ENCODE measurements around the gene CDS2.
A peak's percentile ranks its signal among the peaks of the same experiment; 100 is the strongest.
"Not testable (repeated sequence)": the region's sequence is repeated elsewhere in the genome, so short reads cannot be mapped to it uniquely, and the experiment has no call there.

CDS2 gene

GRCh38 chr20:5126512-5127203 lies at the start of gene CDS2:
Gene CDS2, plus strand, starts transcription at chr20:5127008. Its CDS starts 85 bp downstream, at chr20:5127093.
- H3K9me3 Mint-ChIP-seq: no peaks in the 10 kb centered on the region
- peak within 1 kb of the TSS; percentile 94 for H3K27ac Mint-ChIP-seq
- H3K27me3 Mint-ChIP-seq: no peaks in the 10 kb centered on the region
- peaks cover 33% of the 10 kb centered on the region for H3K4me1 Mint-ChIP-seq
- H3K4me3 Mint-ChIP-seq: peak within 1 kb of the TSS; percentile 86
- H3K36me3 Mint-ChIP-seq: no peaks in the 10 kb centered on the region

DNA sequence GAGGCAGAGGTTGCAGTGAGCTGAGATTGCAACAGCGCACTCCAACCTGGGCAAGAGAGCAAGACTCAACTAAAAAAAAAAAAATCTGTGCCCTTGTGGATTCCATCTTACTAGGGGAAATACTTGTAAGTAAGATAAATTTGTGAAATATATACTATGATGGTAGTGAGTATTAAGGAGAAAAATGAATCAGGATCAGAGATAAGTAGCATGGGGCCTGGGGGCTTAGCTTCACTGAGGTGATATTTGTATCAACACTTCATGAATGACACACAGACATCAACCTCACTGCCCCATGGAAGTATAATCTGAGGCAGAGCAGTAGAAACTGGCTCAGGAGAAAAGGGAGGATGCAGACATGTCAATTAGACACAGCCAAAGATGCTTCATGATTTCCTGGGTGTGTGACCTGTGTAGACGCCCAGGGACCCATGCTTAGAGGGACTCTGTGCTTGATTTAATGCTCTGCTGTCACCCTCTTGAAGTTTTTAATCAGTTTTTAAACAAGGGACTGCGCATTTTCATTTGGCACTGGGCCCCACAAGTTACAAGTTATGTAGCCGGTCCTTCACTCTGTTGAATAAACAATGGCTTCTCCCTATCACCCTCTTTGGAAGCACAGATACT lies 48.9 kb upstream of the CDS2 start:
- Mint-ChIP-seq H3K27ac (peak overlapping the region; percentile 89), H3K9me3 (no peaks in the 10 kb centered on the region), H3K4me1 (peaks cover 32% of the 10 kb centered on the region), H3K4me3 (peak overlapping the region; percentile 70), H3K27me3 (no peaks in the 10 kb centered on the region), H3K36me3 (no peaks in the 10 kb centered on the region)

- H3K27ac Mint-ChIP-seq: peak overlapping the region; percentile 89
- H3K4me3 Mint-ChIP-seq: peak overlapping the region; percentile 70
- H3K9me3 Mint-ChIP-seq: no peaks in the 10 kb centered on the region
- H3K4me1 Mint-ChIP-seq: peaks cover 32% of the 10 kb centered on the region
- no peaks in the 10 kb centered on the region for H3K27me3 Mint-ChIP-seq
- no peaks in the 10 kb centered on the region for H3K36me3 Mint-ChIP-seq
Measured at GRCh38 chr20:5078399-5078958, 48.3 kb upstream of the CDS2 start.

DNA sequence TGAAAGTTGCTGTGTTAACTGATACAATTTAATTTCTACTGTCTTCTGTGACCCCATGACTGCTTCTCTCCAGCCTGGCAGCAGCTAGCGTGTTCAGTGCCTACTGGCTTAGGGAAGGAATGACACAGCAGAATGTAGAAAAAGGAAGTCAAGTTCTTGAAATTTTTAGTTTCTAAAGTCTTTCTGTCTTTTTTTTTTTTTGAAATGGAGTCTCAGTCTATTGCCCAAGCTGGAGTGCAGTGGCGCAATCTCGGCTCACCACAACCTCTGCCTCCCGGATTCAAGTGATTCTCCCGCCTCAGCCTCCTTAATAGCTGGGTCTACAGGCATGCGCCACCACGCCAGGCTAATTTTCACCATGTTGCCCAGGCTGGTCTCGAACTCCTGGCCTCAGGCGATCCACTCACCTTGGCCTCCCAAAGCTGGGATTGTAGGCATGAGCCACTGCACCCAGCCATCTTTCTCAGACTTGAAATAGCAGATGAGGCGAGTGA lies 46.4 kb upstream of the CDS2 start:
- Mint-ChIP-seq H3K4me1 (peaks cover 32% of the 10 kb centered on the region), H3K36me3 (no peaks in the 10 kb centered on the region), H3K9me3 (no peaks in the 10 kb centered on the region), H3K27me3 (no peaks in the 10 kb centered on the region), H3K4me3 (no peak overlapping the region), H3K27ac (peak overlapping the region; percentile 66)

- peaks cover 21% of the 10 kb centered on the region for H3K4me1 Mint-ChIP-seq
- H3K9me3 Mint-ChIP-seq: no peaks in the 10 kb centered on the region
- no peak overlapping the region for H3K4me3 Mint-ChIP-seq
- H3K36me3 Mint-ChIP-seq: no peaks in the 10 kb centered on the region
- H3K27ac Mint-ChIP-seq: no peak overlapping the region
- H3K27me3 Mint-ChIP-seq: no peaks in the 10 kb centered on the region
Measured at GRCh38 chr20:5085380-5085779, 41.4 kb upstream of the CDS2 start.

- Mint-ChIP-seq H3K27me3 (no peaks in the 10 kb centered on the region), H3K36me3 (no peaks in the 10 kb centered on the region), H3K4me1 (peaks cover 23% of the 10 kb centered on the region), H3K9me3 (no peaks in the 10 kb centered on the region), H3K27ac (no peak overlapping the region), H3K4me3 (no peak overlapping the region)
Measured at GRCh38 chr20:5088688-5089087, 38.1 kb upstream of the CDS2 start.

DNA sequence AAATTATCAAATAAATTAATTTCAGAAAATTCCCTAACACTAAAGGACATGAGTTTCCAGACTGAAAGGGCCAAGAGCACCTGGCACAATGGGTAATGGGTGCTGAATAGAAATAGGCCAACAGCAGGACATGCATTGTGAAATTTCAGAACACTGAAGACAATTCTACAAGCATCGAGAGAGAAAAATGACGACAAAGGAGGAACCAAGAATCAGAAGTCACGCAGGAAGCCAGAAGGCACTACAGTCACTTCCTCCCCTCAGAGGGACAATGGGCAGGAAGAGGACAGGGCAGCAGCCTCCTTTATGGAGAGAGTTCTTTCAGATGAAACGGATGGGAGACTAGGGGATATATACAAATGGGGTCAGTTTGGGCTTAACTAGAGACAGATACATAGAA lies 36.6 kb upstream of the CDS2 start:
- Mint-ChIP-seq H3K27ac (peak overlapping the region; percentile 83), H3K9me3 (no peaks in the 10 kb centered on the region), H3K36me3 (peaks cover under 1% of the 10 kb centered on the region), H3K27me3 (no peaks in the 10 kb centered on the region), H3K4me3 (no peak overlapping the region), H3K4me1 (peaks cover 23% of the 10 kb centered on the region)

DNA sequence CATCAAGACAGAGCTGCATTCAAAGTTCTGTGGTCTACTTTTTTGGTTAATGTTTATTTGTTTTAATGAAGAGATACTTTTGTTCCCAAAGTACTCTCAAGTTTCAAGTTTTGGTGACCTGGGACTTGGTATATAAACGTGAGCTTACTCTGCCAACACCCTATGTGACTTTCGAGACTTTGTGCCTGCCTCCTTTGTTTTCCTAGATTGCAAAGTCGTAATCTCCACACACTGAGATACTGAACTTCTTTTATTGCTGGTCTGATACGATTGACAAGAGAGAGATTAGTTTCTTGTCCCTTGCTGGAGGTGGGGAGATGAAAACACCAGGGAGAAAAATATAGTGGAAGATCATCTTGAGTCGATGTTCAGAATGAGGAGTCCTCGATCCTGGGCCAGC lies 34.9 kb upstream of the CDS2 start:
- H3K4me1 Mint-ChIP-seq: peaks cover 23% of the 10 kb centered on the region
- H3K9me3 Mint-ChIP-seq: no peaks in the 10 kb centered on the region
- no peak overlapping the region for H3K27ac Mint-ChIP-seq
- H3K4me3 Mint-ChIP-seq: no peak overlapping the region
- H3K36me3 Mint-ChIP-seq: peaks cover 3% of the 10 kb centered on the region
- no peaks in the 10 kb centered on the region for H3K27me3 Mint-ChIP-seq

DNA sequence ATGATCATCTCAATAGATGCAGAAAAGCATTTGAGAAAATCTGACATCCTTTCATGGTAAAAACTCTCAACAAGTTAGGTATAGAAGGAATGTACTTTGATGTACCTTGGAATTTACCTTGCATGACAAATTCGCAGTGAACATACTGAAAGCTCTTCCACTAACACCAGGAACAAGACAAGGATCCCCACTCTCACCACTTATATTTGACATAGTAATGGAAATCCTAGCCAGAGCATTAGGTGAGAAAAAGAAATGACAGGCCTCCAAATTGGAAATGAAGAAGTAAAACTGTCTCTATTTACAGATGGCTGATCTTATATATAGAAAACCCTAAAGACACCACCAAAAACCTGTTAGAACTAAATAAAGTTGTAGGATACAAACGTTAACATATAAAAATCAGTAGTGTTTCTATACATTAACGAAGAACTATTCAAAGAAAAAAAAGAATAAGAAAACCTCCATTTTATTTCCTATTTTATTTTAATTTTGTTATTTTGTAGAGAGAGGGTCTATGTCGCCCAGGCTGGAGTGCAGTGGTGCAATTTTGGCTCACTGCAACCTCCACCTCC lies 34.0 kb upstream of the CDS2 start:
- Mint-ChIP-seq H3K27me3 (no peaks in the 10 kb centered on the region), H3K4me1 (peaks cover 23% of the 10 kb centered on the region), H3K4me3 (no peak overlapping the region), H3K9me3 (no peaks in the 10 kb centered on the region), H3K36me3 (peaks cover 3% of the 10 kb centered on the region), H3K27ac (no peak overlapping the region)

GRCh38 chr20:5095454-5095853 lies 31.4 kb upstream of the CDS2 start:
- peaks cover 5% of the 10 kb centered on the region for H3K4me1 Mint-ChIP-seq
- H3K4me3 Mint-ChIP-seq: no peak overlapping the region
- peaks cover 12% of the 10 kb centered on the region for H3K36me3 Mint-ChIP-seq
- no peaks in the 10 kb centered on the region for H3K27me3 Mint-ChIP-seq
- H3K9me3 Mint-ChIP-seq: no peaks in the 10 kb centered on the region
- H3K27ac Mint-ChIP-seq: peak overlapping the region; percentile 37

GRCh38 chr20:5095931-5096330 lies 30.9 kb upstream of the CDS2 start:
- H3K27ac Mint-ChIP-seq: no peak overlapping the region
- H3K9me3 Mint-ChIP-seq: no peaks in the 10 kb centered on the region
- H3K36me3 Mint-ChIP-seq: peaks cover 15% of the 10 kb centered on the region
- no peak overlapping the region for H3K4me3 Mint-ChIP-seq
- H3K27me3 Mint-ChIP-seq: no peaks in the 10 kb centered on the region
- peaks cover 6% of the 10 kb centered on the region for H3K4me1 Mint-ChIP-seq

- Mint-ChIP-seq H3K4me1 (peaks cover 11% of the 10 kb centered on the region), H3K9me3 (no peaks in the 10 kb centered on the region), H3K27ac (no peak overlapping the region), H3K27me3 (no peaks in the 10 kb centered on the region), H3K4me3 (no peak overlapping the region), H3K36me3 (peaks cover 15% of the 10 kb centered on the region)
Measured at GRCh38 chr20:5096463-5096862, 30.3 kb upstream of the CDS2 start.

DNA sequence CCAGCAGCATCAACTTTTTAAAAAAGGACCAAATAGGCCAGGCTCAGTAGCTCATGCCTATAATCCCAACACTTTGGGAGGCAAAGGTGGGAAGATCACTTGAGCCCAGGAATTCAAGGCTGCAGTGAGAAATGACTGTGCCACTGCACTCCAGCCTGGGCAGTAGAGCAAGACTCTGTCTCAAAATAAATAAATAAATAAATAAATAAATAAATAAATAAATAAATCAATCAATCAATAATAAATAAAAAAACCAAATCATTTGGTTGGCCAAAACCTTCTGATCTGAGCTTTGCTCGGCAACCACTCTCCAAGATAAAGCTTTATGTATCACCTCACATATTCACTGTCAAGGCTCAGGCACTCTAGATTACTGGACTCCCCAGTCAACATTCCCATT lies 27.8 kb upstream of the CDS2 start:
- peaks cover 22% of the 10 kb centered on the region for H3K36me3 Mint-ChIP-seq
- peaks cover 21% of the 10 kb centered on the region for H3K4me1 Mint-ChIP-seq
- H3K4me3 Mint-ChIP-seq, H3K9me3 Mint-ChIP-seq, H3K27me3 Mint-ChIP-seq, H3K27ac Mint-ChIP-seq: not testable (repeated sequence)

GRCh38 chr20:5099909-5100308 lies 26.9 kb upstream of the CDS2 start:
- Mint-ChIP-seq H3K4me1 (peaks cover 21% of the 10 kb centered on the region), H3K36me3 (peaks cover 26% of the 10 kb centered on the region)
- not testable (repeated sequence) for H3K27me3 Mint-ChIP-seq, H3K9me3 Mint-ChIP-seq, H3K4me3 Mint-ChIP-seq, H3K27ac Mint-ChIP-seq

- Mint-ChIP-seq H3K27me3 (no peaks in the 10 kb centered on the region), H3K4me1 (peaks cover 21% of the 10 kb centered on the region), H3K4me3 (no peak overlapping the region), H3K27ac (no peak overlapping the region), H3K36me3 (peaks cover 23% of the 10 kb centered on the region), H3K9me3 (no peaks in the 10 kb centered on the region)
Measured at GRCh38 chr20:5100684-5101347, 26.0 kb upstream of the CDS2 start.

Measured in activated naive CD4-positive, alpha-beta T cell treated with anti-CD3 and anti-CD28 coated beads, Interleukin-2, amount 50 U/mL, for 24 hours (primary cell).